Neutrophil (primary cell): ENCODE data around the gene SSUH2.

ENCODE experiments used
- H3K27ac ChIP-seq: fragments of 200-600 bp; sonication (generic); 2 replicates; pipeline ENCODE4 v1.5.1; 2016; ENCODE audit warnings: mild to moderate bottlenecking, moderate library complexity
- H3K27me3 ChIP-seq: fragments of 200-600 bp; sonication (generic); 2 replicates; pipeline ENCODE4 v1.6.0; 2016; ENCODE audit warnings: mild to moderate bottlenecking
- H3K36me3 ChIP-seq: fragments of 200-600 bp; sonication (generic); 2 replicates; pipeline ENCODE4 v1.5.1; 2017
- H3K4me1 ChIP-seq, 2 experiments: fragments of 200-600 bp in 1 of 2; sonication (generic) in 1 of 2; 1 replicate in 1 of 2; 2 replicates in 1 of 2; pipeline versions ENCODE4 v1.5.1 to v1.6.1; 2013 to 2016; ENCODE audit warnings: low read depth in 1 of 2, low read length in 1 of 2, mild to moderate bottlenecking in 1 of 2, moderate library complexity in 1 of 2; ENCODE audit not compliant: control insufficient read depth in 1 of 2, insufficient read depth in 1 of 2
- H3K4me3 ChIP-seq, 2 experiments: fragments of 200-600 bp in 1 of 2; sonication (generic) in 1 of 2; 1 replicate in 1 of 2; 2 replicates in 1 of 2; pipeline ENCODE4 v1.5.1; 2013 to 2016; ENCODE audit warnings: low read depth in 1 of 2, low read length in 1 of 2, mild to moderate bottlenecking in 1 of 2, moderate library complexity in 1 of 2
- H3K9me3 ChIP-seq: fragments of 200-600 bp; sonication (generic); 2 replicates; pipeline ENCODE4 v1.5.1; 2016
- CTCF ChIP-seq: fragments of 200-600 bp; sonication (generic); IDR thresholded peaks from 2 replicates; pipeline ENCODE4 v1.5.1; 2016; ENCODE audit warnings: antibody characterized with exemption

SSUH2 gene

GRCh38 chr3:8617921-8618320 lies 26.7 kb downstream of the SSUH2 start:
- H3K4me3 ChIP-seq = no peak overlapping the region
- no peaks in the 10 kb centered on the region for H3K4me1 ChIP-seq
- no peak for TF ChIP-seq CTCF
- H3K27me3 ChIP-seq = no peaks in the 10 kb centered on the region
- no peaks in the 10 kb centered on the region for H3K36me3 ChIP-seq
- no peak overlapping the region for H3K27ac ChIP-seq
- no peaks in the 10 kb centered on the region for H3K9me3 ChIP-seq

- no peaks in the 10 kb centered on the region for H3K9me3 ChIP-seq
- H3K27ac ChIP-seq = no peak overlapping the region
- H3K36me3 ChIP-seq = no peaks in the 10 kb centered on the region
- H3K27me3 ChIP-seq = no peaks in the 10 kb centered on the region
- H3K4me1 ChIP-seq = no peaks in the 10 kb centered on the region
- H3K4me3 ChIP-seq = no peak overlapping the region
- TF ChIP-seq CTCF = no peak
Measured at GRCh38 chr3:8610951-8611350, 33.6 kb downstream of the SSUH2 start.

DNA sequence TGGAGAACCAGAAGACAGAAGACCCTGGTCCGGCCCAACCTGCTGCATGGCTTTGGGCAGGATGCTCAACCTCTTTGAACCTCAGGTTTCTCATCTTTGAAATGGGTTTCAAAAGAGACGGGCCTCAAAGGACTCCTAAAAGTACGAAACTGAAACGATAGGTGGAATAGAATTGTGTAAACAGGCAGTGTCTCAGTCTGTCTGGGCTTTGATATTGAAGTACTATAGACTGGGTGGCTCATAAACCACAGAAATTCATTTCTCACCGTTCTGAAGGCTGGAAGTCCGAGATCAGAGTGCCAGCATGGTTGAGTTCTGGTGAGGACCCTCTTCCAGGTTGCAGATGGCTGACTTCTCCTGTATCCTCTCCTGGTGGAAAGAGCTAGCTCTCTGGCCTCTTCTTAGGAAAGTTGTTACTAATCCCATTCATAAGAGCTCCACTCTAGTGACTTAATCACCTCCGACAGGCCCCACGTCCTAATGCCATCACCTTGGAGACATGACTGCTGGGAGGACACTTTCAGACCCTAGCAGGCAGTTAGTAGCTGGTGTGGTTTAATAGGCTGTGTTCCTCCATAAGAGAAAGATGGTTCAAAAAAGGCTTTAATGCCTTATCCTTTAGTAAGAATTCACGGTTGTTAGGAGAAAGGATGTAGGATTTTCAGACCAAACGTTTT lies 35.7 kb downstream of the SSUH2 start:
- Histone ChIP-seq H3K4me3 (no peak overlapping the region), H3K9me3 (no peaks in the 10 kb centered on the region), H3K27me3 (no peaks in the 10 kb centered on the region), H3K36me3 (no peaks in the 10 kb centered on the region), H3K27ac (no peak overlapping the region), H3K4me1 (no peaks in the 10 kb centered on the region)
- no peak for TF ChIP-seq CTCF

DNA sequence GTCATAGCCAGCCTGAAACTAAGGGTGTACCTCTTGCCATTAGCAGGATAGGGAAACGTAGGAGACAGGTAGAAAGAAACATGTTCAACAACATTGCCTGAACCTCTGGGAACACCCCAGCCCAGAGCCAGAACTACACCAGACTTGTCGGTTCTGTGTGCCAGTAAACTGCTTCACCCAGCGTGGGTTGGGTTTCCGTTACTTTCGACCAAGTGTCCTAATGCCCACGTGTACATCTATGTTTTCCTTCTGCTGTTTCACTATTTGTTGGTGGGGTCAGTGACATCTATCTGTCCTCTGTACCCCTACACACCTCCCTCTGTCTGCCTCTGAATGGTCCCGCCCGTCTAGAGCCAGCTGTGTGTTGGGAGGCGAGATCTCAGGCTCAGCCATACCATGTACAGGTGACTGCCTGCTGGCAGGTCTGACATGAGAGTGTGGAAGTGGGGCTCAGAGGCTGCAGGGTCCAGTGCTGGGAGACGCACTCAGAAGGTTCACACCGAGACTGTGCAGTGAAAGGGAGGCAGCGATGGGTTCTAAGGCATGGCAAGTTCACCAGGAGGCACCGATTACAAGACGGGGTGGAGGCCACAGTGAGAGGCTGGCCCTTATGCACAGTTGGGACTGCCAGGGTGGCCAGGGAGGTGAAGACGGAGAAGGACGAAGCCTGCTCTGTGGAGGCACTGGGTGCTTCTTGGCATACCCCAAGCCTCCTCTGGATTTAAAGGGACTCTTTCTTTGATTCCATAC lies 36.4 kb downstream of the SSUH2 start:
- TF ChIP-seq CTCF = no peak
- H3K27ac ChIP-seq = no peak overlapping the region
- no peaks in the 10 kb centered on the region for H3K4me1 ChIP-seq
- H3K36me3 ChIP-seq = no peaks in the 10 kb centered on the region
- no peaks in the 10 kb centered on the region for H3K9me3 ChIP-seq
- H3K27me3 ChIP-seq = no peaks in the 10 kb centered on the region
- H3K4me3 ChIP-seq = no peak overlapping the region

DNA sequence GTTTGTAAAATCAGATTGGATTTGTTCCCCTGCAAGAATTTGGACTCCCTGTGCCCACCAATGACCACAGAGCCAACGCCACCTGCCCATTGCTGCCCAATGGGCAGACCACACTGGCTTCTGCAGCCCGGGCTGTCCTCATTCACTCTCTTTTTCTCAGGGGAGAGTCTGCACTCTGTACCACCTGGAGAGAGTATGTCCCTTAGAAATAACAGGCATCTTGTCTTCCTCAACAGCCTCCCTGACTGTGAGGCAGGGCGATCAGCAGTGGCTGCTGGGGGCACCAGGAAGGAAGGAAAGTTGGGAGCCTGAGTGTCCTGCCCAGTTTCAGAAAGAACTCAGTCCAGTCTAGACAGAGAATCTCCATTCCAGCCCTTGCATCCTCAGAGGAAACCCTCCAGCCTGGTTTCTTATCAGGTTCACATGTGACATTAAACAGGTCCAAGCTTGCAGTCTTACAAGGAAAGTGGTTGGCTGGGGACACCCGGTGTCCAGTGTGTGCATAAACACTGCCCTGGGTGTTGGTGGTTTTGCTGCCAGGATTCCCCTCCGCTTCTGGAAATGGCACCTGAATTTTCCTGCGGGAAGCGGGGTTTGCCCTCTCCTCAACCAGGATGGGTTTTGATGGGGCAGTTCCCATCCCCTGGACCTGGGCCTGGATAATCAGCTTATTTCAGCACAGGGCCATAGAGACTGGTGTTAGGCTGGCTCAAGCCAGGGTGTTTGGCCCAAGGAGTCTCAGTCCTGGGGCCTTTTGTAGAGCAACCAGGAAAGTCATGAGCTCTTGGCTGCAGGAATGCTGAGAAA lies 37.2 kb downstream of the SSUH2 start:
- no peak for TF ChIP-seq CTCF
- H3K4me3 ChIP-seq = no peak overlapping the region
- H3K4me1 ChIP-seq = no peaks in the 10 kb centered on the region
- no peak overlapping the region for H3K27ac ChIP-seq
- H3K27me3 ChIP-seq = no peaks in the 10 kb centered on the region
- no peaks in the 10 kb centered on the region for H3K36me3 ChIP-seq
- H3K9me3 ChIP-seq = no peaks in the 10 kb centered on the region
